ENCODE measurements around the gene PSMG3.

The PSMG3 gene

GRCh38 chr7:1540776-1541271, 29.0 kb downstream of the PSMG3 start:
- Histone ChIP-seq H3K36me3 (ENCODE audit: insufficient read depth, low read length) (peaks cover 51% of the 10 kb centered on the region), H3K79me2 (ENCODE audit: insufficient read depth, low read length) (no peaks in the 10 kb centered on the region), H3K27ac (ENCODE audit: low read depth, low read length, poor library complexity, severe bottlenecking) (no peak overlapping the region), H3K27me3 (ENCODE audit: insufficient read depth, low read length) (no peaks in the 10 kb centered on the region), H4K20me1 (ENCODE audit: insufficient read depth, low read length) (no peaks in the 10 kb centered on the region), H3F3A (ENCODE audit: insufficient read depth, low read length) (no peaks in the 10 kb centered on the region), H2AFZ (ENCODE audit: low read length) (no peak overlapping the region), H3K4me1 (ENCODE audit: insufficient read depth, low read length, severe bottlenecking) (peaks cover 6% of the 10 kb centered on the region), H3K9ac (ENCODE audit: low read length) (no peak overlapping the region), H3K9me3 (ENCODE audit: low read length) (no peaks in the 10 kb centered on the region), H3K4me3 (ENCODE audit: low read depth, low read length, poor library complexity, severe bottlenecking) (no peak overlapping the region), H3K4me2 (ENCODE audit: low read length) (no peak overlapping the region), H3K9me2 (ENCODE audit: low read depth, low read length) (no peaks in the 10 kb centered on the region)
- no peak for TF ChIP-seq EZH2 (IDR thresholded peaks at IDR 0.05; ENCODE audit: borderline replicate concordance, low read length)
- TF ChIP-seq CTCF (IDR thresholded peaks at IDR 0.05; ENCODE audit: low read length), result no peak

- H3K36me3 ChIP-seq (ENCODE audit: insufficient read depth, low read length), result peaks cover 51% of the 10 kb centered on the region
- TF ChIP-seq EZH2 (IDR thresholded peaks at IDR 0.05; ENCODE audit: borderline replicate concordance, low read length), result no peak
- TF ChIP-seq CTCF (IDR thresholded peaks at IDR 0.05; ENCODE audit: low read length), result no peak
- H3K79me2 ChIP-seq (ENCODE audit: insufficient read depth, low read length), result no peaks in the 10 kb centered on the region
- H3K9me3 ChIP-seq (ENCODE audit: low read length), result no peaks in the 10 kb centered on the region
- no peak overlapping the region for H3K4me2 ChIP-seq (ENCODE audit: low read length)
- no peak overlapping the region for H3K9ac ChIP-seq (ENCODE audit: low read length)
- H3K4me3 ChIP-seq (ENCODE audit: low read depth, low read length, poor library complexity, severe bottlenecking), result no peak overlapping the region
- H3K27me3 ChIP-seq (ENCODE audit: insufficient read depth, low read length), result no peaks in the 10 kb centered on the region
- no peaks in the 10 kb centered on the region for H3F3A ChIP-seq (ENCODE audit: insufficient read depth, low read length)
- peaks cover 6% of the 10 kb centered on the region for H3K4me1 ChIP-seq (ENCODE audit: insufficient read depth, low read length, severe bottlenecking)
- no peaks in the 10 kb centered on the region for H3K9me2 ChIP-seq (ENCODE audit: low read depth, low read length)
- H3K27ac ChIP-seq (ENCODE audit: low read depth, low read length, poor library complexity, severe bottlenecking), result no peak overlapping the region
- no peaks in the 10 kb centered on the region for H4K20me1 ChIP-seq (ENCODE audit: insufficient read depth, low read length)
- no peak overlapping the region for H2AFZ ChIP-seq (ENCODE audit: low read length)
These were observed 29.7 kb downstream of the PSMG3 start for GRCh38 chr7:1539882-1540775.

GRCh38 chr7:1539181-1539881, 30.5 kb downstream of the PSMG3 start:
- H3K4me3 ChIP-seq (ENCODE audit: low read depth, low read length, poor library complexity, severe bottlenecking), result no peak overlapping the region
- no peak overlapping the region for H2AFZ ChIP-seq (ENCODE audit: low read length)
- H4K20me1 ChIP-seq (ENCODE audit: insufficient read depth, low read length), result no peaks in the 10 kb centered on the region
- no peak overlapping the region for H3K4me2 ChIP-seq (ENCODE audit: low read length)
- no peaks in the 10 kb centered on the region for H3K27me3 ChIP-seq (ENCODE audit: insufficient read depth, low read length)
- no peaks in the 10 kb centered on the region for H3K9me2 ChIP-seq (ENCODE audit: low read depth, low read length)
- H3K36me3 ChIP-seq (ENCODE audit: insufficient read depth, low read length), result peaks cover 49% of the 10 kb centered on the region
- peaks cover 6% of the 10 kb centered on the region for H3K4me1 ChIP-seq (ENCODE audit: insufficient read depth, low read length, severe bottlenecking)
- no peak overlapping the region for H3K9ac ChIP-seq (ENCODE audit: low read length)
- H3K9me3 ChIP-seq (ENCODE audit: low read length), result no peaks in the 10 kb centered on the region
- no peaks in the 10 kb centered on the region for H3K79me2 ChIP-seq (ENCODE audit: insufficient read depth, low read length)
- no peak overlapping the region for H3K27ac ChIP-seq (ENCODE audit: low read depth, low read length, poor library complexity, severe bottlenecking)
- H3F3A ChIP-seq (ENCODE audit: insufficient read depth, low read length), result no peaks in the 10 kb centered on the region
- TF ChIP-seq CTCF (IDR thresholded peaks at IDR 0.05; ENCODE audit: low read length), result no peak
- TF ChIP-seq EZH2 (IDR thresholded peaks at IDR 0.05; ENCODE audit: borderline replicate concordance, low read length), result no peak

Measured in OCI-LY1 (cell line).